Endodermal cell (in vitro differentiated cells): Measurements from ENCODE around the gene DHX57. TPM values are rescaled to one million over a fixed set of nuclear protein-coding genes. Genes with fewer than 3 reads are reported as not detected.

Source experiments
- DNase-seq: peaks from one replicate; pipeline ENCODE4 v3.0.0-alpha.2; 2017
- H3K27ac ChIP-seq: 2 replicates; pipeline ENCODE4 v1.5.1; 2013; ENCODE audit warnings: mild to moderate bottlenecking, low read depth, low read length, moderate library complexity
- H3K27me3 ChIP-seq: 2 replicates; pipeline ENCODE4 v1.6.1; 2013; ENCODE audit warnings: mild to moderate bottlenecking, low read length, moderate library complexity; ENCODE audit not compliant: insufficient read depth, control insufficient read depth, poor library complexity, severe bottlenecking
- H3K36me3 ChIP-seq: 2 replicates; pipeline ENCODE4 v1.7.0; 2013; ENCODE audit warnings: mild to moderate bottlenecking, low read length, moderate library complexity; ENCODE audit not compliant: control insufficient read depth, insufficient read depth
- H3K4me1 ChIP-seq: one replicate; pipeline ENCODE4 v1.7.0; 2013; ENCODE audit warnings: low read length; ENCODE audit not compliant: control insufficient read depth, insufficient read depth
- H3K4me3 ChIP-seq: 2 replicates; pipeline ENCODE4 v1.5.1; 2013; ENCODE audit warnings: mild to moderate bottlenecking, low read length, moderate library complexity
- H3K9ac ChIP-seq: 2 replicates; pipeline ENCODE4 v1.6.1; 2013; ENCODE audit warnings: mild to moderate bottlenecking, low read length, moderate library complexity; ENCODE audit not compliant: poor library complexity, severe bottlenecking; ENCODE audit errors: extremely low read depth
- H3K9me3 ChIP-seq: 2 replicates; pipeline ENCODE4 v1.6.1; 2013; ENCODE audit warnings: mild to moderate bottlenecking, low read length, moderate library complexity; ENCODE audit not compliant: control insufficient read depth
- H3K27ac Mint-ChIP-seq: 2 replicates; pipeline ENCODE4 v1.8.0; 2020; ENCODE audit warnings: mixed read lengths
- H3K27me3 Mint-ChIP-seq: 2 replicates; pipeline ENCODE4 v1.8.0; 2021; ENCODE audit warnings: mild to moderate bottlenecking, mixed read lengths; ENCODE audit not compliant: insufficient read depth
- H3K36me3 Mint-ChIP-seq: 2 replicates; pipeline ENCODE4 v1.8.0; 2020; ENCODE audit warnings: low read depth, mixed read lengths
- H3K4me1 Mint-ChIP-seq: 2 replicates; pipeline ENCODE4 v1.8.0; 2020; ENCODE audit warnings: mixed read lengths
- H3K4me3 Mint-ChIP-seq: 2 replicates; pipeline ENCODE4 v1.8.0; 2020; ENCODE audit warnings: mild to moderate bottlenecking, moderate library complexity, mixed read lengths
- H3K9me3 Mint-ChIP-seq: 2 replicates; pipeline ENCODE4 v1.8.0; 2020; ENCODE audit warnings: mild to moderate bottlenecking, mixed read lengths
- WGBS, 2 experiments: methylation state at CpG; one replicate each; pipeline versions ENCODE4 v1.1.5 to v1.1.7; 2013; ENCODE audit warnings: missing lambda C conversion rate in 2 of 2, mixed read lengths in 1 of 2; ENCODE audit not compliant: insufficient coverage in 1 of 2, insufficient read length in 1 of 2; 5-methylcytosine and 5-hydroxymethylcytosine counted together
- total RNA-seq, 2 donors: library from RNA; stranded (reverse); fragmentation: NEBNext Ultra II Directional in 1 of 2; extraction: Animal tissue kit (Norgen Biotek cat#: 25700) in 1 of 2; gene quantifications; 2 replicates in 1 of 2; 3 replicates in 1 of 2; pipeline ENCODE4 v1.2.1, GENCODE V29; 2021
- TF ChIP-seq, protein P1 (sequence below): fragments of 200-600 bp; sonication (generic); conservative IDR thresholded peaks from 2 replicates; pipeline ENCODE4 v1.5.0; 2021; ENCODE audit warnings: antibody characterized with exemption, mild to moderate bottlenecking

The DHX57 gene
- total RNA-seq, 2 donors from 2014 or later, result 35.4 to 45.7 TPM

DNA sequence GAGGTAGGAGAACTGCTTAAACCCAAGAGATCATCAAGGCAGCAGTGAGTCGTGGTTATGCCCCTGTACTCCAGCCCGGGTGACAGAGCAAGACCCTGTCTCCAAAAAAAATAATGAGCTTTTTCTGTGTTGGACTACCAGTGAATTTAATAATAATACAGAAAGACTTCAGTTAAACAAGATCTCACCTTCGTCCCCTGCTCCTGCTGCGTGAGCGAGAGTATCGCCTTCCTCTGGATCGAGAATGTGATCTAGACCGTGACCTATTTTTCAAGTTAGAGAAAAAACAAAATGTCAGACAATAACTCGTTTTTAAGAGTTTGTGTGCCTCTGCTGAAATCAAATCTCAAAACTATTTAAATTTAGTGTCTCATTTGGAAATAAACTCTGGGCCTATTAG, 127.3 kb downstream of the DHX57 start:
- H3K4me1 ChIP-seq, result peaks cover 4% of the 10 kb centered on the region
- H3K27ac Mint-ChIP-seq, result peak overlapping the region; percentile 81
- H3K36me3 Mint-ChIP-seq, result peaks cover 72% of the 10 kb centered on the region
- H3K27me3 ChIP-seq, result no peaks in the 10 kb centered on the region
- H3K4me1 Mint-ChIP-seq, result peaks cover 42% of the 10 kb centered on the region
- TF ChIP-seq, protein P1, sequence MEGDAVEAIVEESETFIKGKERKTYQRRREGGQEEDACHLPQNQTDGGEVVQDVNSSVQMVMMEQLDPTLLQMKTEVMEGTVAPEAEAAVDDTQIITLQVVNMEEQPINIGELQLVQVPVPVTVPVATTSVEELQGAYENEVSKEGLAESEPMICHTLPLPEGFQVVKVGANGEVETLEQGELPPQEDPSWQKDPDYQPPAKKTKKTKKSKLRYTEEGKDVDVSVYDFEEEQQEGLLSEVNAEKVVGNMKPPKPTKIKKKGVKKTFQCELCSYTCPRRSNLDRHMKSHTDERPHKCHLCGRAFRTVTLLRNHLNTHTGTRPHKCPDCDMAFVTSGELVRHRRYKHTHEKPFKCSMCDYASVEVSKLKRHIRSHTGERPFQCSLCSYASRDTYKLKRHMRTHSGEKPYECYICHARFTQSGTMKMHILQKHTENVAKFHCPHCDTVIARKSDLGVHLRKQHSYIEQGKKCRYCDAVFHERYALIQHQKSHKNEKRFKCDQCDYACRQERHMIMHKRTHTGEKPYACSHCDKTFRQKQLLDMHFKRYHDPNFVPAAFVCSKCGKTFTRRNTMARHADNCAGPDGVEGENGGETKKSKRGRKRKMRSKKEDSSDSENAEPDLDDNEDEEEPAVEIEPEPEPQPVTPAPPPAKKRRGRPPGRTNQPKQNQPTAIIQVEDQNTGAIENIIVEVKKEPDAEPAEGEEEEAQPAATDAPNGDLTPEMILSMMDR, result no peak
- H3K9me3 Mint-ChIP-seq, result no peaks in the 10 kb centered on the region
- WGBS, 2 experiments, result 96 to 100% methylated on average over 8 to 9 of the region's 9 CpGs
- H3K27ac ChIP-seq, result no peak overlapping the region
- H3K4me3 Mint-ChIP-seq, result peak overlapping the region; percentile 100
- no peak overlapping the region for H3K9ac ChIP-seq
- peak overlapping the region; percentile 99 for H3K4me3 ChIP-seq
- H3K9me3 ChIP-seq, result no peaks in the 10 kb centered on the region
- no peak for DNase-seq
- peaks cover 65% of the 10 kb centered on the region for H3K36me3 ChIP-seq
- H3K27me3 Mint-ChIP-seq, result no peaks in the 10 kb centered on the region

DNA sequence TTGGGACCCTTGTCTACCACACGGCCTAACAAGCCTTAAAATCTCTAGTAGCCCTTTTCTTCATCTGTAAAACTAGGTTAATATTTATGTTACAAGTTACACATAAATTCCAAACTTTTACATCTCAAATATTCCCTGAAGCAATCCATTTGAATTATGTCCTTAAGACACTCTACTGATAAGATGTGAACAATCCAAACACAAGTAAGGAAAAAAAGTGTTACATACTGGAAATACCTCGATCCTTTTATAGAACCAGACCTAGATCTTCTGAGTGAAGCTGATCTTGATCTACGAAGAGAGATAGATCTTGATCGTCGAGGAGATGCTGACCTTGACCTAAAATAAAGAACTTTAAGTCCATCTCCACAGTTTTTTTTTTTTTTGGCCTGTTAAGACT, 127.9 kb downstream of the DHX57 start:
- peaks cover 42% of the 10 kb centered on the region for H3K4me1 Mint-ChIP-seq
- Histone ChIP-seq H3K4me3 (peak overlapping the region; percentile 99), H3K27ac (no peak overlapping the region), H3K4me1 (peaks cover 4% of the 10 kb centered on the region), H3K9ac (no peak overlapping the region), H3K27me3 (no peaks in the 10 kb centered on the region), H3K9me3 (no peaks in the 10 kb centered on the region), H3K36me3 (peaks cover 71% of the 10 kb centered on the region)
- H3K9me3 Mint-ChIP-seq, result no peaks in the 10 kb centered on the region
- H3K4me3 Mint-ChIP-seq, result peak overlapping the region; percentile 100
- peaks cover 74% of the 10 kb centered on the region for H3K36me3 Mint-ChIP-seq
- peak overlapping the region; percentile 81 for H3K27ac Mint-ChIP-seq
- 94 to 100% methylated on average over 4 to 5 of the region's 5 CpGs for WGBS, 2 experiments
- TF ChIP-seq, protein P1, result no peak
- no peak for DNase-seq
- H3K27me3 Mint-ChIP-seq, result no peaks in the 10 kb centered on the region

Other genes with a start within 250 kb of the DHX57 start
- 10 to 100 TPM; 14.2 to 16.2 TPM for gene GALM, start 209.8 kb downstream of the DHX57 start, total RNA-seq
- 100 to 1,000 TPM; 306 to 332 TPM for gene SRSF7, start 124.6 kb downstream of the DHX57 start, total RNA-seq
- 10 to 100 TPM; 15.7 to 17.8 TPM for gene GEMIN6, start 97.7 kb downstream of the DHX57 start, total RNA-seq
- 10 to 100 TPM; 13.7 to 27.5 TPM for gene MORN2, start within 50 bp of the DHX57 start, total RNA-seq
- gene ARHGEF33, start 13.9 kb upstream of the DHX57 start, total RNA-seq, result under 1 TPM; 0.57 to 1.00 TPM
- 10 to 100 TPM; 34.0 to 39.0 TPM for gene SOS1, start 245.1 kb upstream of the DHX57 start, total RNA-seq